Right lung (tissue), 10 donors: Measurements from ENCODE around the gene ZC3H8. TPM values are rescaled to one million over a fixed set of nuclear protein-coding genes. Genes with fewer than 3 reads are reported as not detected.
"Not testable (repeated sequence)": the region's sequence is repeated elsewhere in the genome, so short reads cannot be mapped to it uniquely, and the experiment has no call there.

ENCODE experiments used
- DNase-seq, 2 donors: peaks; one replicate each; pipeline ENCODE4 v3.0.0-alpha.2; 2013
- long read RNA-seq, 8 donors: transcript quantifications; one replicate each; lab custom pipeline, GENCODE V29; 2026
- polyA plus RNA-seq, 5 donors: library from polyadenylated mRNA; unstranded; fragments of 120-200 nt; gene quantifications; one replicate each; pipeline versions ENCODE4 v1.2.1 to v1.2.3, GENCODE V29; 2013; ENCODE audit warnings: inconsistent platforms in 1 of 5, low replicate concordance in 1 of 5; ENCODE audit not compliant: insufficient read length in 5 of 5, insufficient read depth in 1 of 5

Gene ZC3H8
- 10 to 100 TPM; 18.6 to 28.6 (median 25.8) TPM for polyA plus RNA-seq
- long read RNA-seq, donor 1, full-length matches to known transcripts: 8 of 8 reads
- long read RNA-seq, donor 1, partial matches to known transcripts: 0 of 8 reads
- long read RNA-seq, donor 1, other reads (novel, unspliced or antisense): 0 of 8 reads
- long read RNA-seq, donor 2, full-length matches to known transcripts: 3 of 3 reads
- long read RNA-seq, donor 2, partial matches to known transcripts: 0 of 3 reads
- long read RNA-seq, donor 2, other reads (novel, unspliced or antisense): 0 of 3 reads
- long read RNA-seq, donor 3: 0 reads
- long read RNA-seq, donor 4, partial matches to known transcripts: 6 of 9 reads
- long read RNA-seq, donor 4, other reads (novel, unspliced or antisense): 0 of 9 reads
- long read RNA-seq, donor 5, full-length matches to known transcripts: 7 of 33 reads
- long read RNA-seq, donor 5, partial matches to known transcripts: 26 of 33 reads
- long read RNA-seq, donor 5, other reads (novel, unspliced or antisense): 0 of 33 reads
- long read RNA-seq, donor 6, full-length matches to known transcripts: 4 of 4 reads
- long read RNA-seq, donor 6, partial matches to known transcripts: 0 of 4 reads
- long read RNA-seq, donor 6, other reads (novel, unspliced or antisense): 0 of 4 reads
- long read RNA-seq, donor 7, full-length matches to known transcripts: 3 of 13 reads
- long read RNA-seq, donor 7, partial matches to known transcripts: 10 of 13 reads
- long read RNA-seq, donor 7, other reads (novel, unspliced or antisense): 0 of 13 reads
- long read RNA-seq, donor 8, partial matches to known transcripts: 0 of 1 reads
- long read RNA-seq, donor 8, other reads (novel, unspliced or antisense): 0 of 1 reads

GRCh38 chr2:112254466-112255240 lies at the start of gene ZC3H8:
TSS of gene ZC3H8 (minus strand) at chr2:112255042. CDS start at chr2:112254981, 61 bp downstream.
- DNase-seq: peak; percentile 92

- no peak for DNase-seq
Observed at GRCh38 chr2:112304298-112304941, 49.6 kb upstream of the ZC3H8 start.

DNA sequence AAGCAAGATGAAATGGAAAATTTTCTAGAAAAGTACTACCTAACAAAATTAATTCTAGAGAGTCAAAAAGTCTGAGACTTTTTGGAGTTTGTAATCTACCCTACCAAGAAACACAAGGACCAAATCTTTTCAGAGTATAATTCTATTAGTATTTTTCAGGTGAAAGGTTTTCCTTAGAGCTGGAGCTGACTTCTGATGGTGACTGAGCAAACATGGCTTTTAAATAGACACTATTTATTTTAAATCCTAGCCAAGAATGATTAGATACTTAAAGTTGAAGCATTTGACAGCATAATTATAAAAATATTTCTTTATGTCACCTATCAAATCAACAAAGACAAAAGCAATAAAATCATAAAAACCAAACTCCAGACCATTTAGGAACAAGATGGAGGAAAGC lies 47.1 kb upstream of the ZC3H8 start:
- DNase-seq: no peak

DNA sequence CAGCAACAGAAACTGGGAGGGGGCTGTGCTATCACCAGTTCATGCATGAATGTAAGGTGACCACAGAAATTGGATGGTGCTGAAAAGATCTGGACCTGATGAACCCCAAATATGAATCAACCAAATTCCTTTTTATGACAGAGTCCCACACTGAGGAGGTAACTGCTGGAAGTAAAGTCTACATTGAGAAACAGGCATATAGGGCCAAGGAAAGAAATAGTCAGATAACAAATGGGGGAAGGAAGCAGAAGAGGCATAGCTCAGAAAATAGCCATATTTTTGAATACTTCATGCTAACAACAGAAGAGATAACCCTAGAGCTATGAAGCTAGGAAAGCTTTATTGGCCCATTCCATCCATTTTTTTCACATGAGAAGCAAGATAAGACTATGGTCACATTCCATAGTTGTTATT lies 46.3 kb upstream of the ZC3H8 start:
- DNase-seq: no peak

DNA sequence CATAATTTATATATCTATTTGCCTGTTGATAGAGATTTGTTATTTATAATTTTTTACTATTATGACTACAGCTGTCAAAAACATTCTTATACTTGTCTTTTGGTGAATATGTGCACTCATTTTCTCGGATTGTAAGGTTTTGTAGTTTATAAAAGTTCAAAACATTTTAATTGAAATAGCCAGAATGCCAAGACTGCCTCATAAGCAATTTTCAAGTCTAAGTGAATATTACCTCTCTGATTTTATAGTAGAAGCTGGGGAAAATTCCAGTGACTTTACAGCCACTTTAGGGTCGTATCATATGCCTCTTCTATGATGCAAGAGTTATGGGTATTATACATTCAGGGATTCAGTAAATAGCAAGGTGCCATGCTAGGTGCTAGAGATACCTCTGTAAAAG lies 41.6 kb upstream of the ZC3H8 start:
- DNase-seq: no peak

- no peak for DNase-seq
Observed at GRCh38 chr2:112295407-112296078, 40.7 kb upstream of the ZC3H8 start.

DNA sequence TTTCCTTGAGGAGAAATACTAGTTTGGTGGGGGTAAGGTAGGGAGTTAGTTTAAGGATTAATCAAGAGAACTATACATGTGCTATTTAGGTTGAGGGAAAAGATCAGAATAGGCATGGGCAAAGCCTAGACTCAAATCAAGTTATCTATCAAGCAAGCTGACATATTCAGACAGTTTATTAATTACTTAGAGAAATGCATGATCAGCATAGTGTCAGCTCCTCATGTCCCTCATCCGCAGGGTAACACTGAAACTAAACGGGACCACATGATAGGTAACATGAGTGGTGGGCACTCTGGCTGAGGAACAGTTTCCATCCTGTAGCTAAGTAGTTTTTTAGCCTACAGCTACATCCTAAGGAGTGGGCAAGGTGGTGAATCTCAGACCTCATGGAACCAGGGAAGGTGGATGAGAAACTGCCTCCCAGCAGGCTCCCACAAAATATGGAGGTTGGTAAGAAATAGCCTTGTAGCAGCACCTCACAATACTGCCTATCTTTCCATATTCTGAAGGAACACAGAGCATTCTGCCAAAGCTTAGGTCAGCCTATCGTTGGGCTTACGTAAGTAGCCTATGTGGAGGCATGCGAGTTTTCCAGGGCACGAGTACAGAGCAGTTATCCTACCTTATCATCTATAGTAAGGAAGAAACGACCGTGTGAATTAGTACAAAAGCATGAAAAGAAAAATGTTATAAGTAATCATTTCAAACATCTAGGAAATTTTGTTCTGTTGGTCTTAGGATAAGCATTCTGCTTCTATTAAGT lies 39.0 kb upstream of the ZC3H8 start:
- no peak for DNase-seq

- DNase-seq: no peak
Observed at GRCh38 chr2:112290648-112291047, 35.8 kb upstream of the ZC3H8 start.

- DNase-seq: no peak
Observed at GRCh38 chr2:112290088-112290487, 35.2 kb upstream of the ZC3H8 start.

- not testable (repeated sequence) for DNase-seq
Observed at GRCh38 chr2:112283535-112283934, 28.7 kb upstream of the ZC3H8 start.

- not testable (repeated sequence) for DNase-seq
Observed at GRCh38 chr2:112282066-112282465, 27.2 kb upstream of the ZC3H8 start.

GRCh38 chr2:112277596-112278220 lies 22.9 kb upstream of the ZC3H8 start:
- no peak for DNase-seq

DNA sequence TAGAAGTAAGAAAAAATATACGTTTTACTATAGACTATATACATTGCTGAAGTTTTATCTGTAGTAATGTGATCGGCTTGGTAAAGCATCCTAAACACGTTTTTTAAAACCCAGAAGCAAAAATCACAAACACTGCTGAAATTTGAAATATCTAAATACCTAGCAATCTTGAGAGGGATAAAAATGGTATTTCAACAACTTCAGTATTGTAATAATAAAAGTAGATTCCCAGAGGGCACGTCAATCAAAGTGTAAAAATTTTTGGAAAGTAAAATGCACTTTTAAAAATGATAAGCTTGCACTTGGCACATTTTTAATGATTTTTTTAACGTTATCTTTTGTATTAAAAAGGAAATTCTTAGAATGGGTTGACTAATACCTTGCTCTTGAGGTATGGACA lies 22.1 kb upstream of the ZC3H8 start:
- DNase-seq: no peak

DNA sequence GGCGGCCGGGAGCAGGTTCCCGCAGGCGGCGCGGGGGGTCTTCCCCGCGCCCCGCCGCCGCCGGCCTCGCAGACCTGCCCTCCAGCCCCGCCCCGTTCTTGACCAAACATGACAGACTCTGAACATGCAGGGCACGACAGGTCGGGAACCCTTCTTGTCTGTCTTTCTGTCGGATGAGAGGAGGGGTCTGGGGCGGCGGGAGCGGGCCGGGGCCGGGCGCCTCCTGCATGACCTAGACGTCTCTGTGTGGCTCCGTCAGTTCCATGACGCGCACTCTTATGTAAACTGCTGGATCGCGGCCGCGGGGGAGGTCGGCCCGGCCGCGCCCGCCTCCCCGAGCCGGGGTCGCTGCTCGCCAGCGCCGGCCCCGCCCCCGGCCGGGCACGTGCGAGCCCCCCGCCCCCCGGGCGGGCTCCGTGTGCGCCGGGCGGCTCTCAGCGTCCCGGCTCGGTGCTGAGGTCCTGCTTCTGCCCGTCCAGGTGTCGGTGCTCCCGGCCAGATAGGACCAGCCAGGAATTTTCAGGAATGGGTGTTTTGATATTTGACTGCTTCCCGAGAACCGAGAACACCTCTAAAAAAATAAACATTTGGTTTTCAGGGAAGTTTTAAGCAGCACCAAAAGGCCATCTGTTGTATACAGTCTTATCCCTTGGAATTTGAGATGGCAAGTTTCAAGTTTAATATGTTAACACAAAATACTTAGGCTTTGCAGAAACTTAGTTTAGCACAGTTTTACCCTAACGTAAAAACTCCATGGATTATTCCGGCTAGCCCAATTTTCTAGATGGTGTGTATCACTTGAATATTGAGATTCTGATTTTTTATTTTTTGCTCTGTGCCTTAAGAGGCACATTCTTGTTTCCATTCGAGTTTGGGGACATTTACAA lies 21.3 kb upstream of the ZC3H8 start:
- peak; percentile 92 to 93 for DNase-seq

GRCh38 chr2:112275311-112275886 lies 20.6 kb upstream of the ZC3H8 start, which contains the start of gene ZC3H6:
TSS of gene ZC3H6 (plus strand) at chr2:112275597. CDS start at chr2:112275995, 398 bp downstream.
- peak; percentile 99 for DNase-seq

- no peak for DNase-seq
Observed at GRCh38 chr2:112273349-112273748, 18.5 kb upstream of the ZC3H8 start.

DNA sequence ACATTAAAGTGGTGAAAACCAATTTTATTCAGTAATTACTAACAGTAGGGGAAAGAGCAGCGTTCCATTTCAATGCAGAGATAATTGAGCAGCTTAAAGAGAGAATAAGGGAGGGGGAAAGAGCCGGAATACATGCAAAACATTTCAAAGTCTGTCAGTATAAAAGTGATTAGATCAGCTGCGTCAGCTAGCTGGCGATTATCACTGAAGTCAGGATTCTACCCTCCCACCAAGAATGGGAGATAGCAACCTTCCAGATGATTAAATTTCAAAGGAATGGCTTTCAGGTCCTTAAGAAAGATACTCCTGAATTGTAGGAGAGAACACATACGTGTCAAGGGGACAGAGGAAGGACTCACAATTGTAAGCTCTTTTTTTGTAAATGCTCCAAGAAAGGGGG lies 17.8 kb upstream of the ZC3H8 start:
- DNase-seq: no peak

- DNase-seq: no peak
Observed at GRCh38 chr2:112268547-112268946, 13.7 kb upstream of the ZC3H8 start.
